ENCODE measurements around the gene ARHGAP32.

DNA sequence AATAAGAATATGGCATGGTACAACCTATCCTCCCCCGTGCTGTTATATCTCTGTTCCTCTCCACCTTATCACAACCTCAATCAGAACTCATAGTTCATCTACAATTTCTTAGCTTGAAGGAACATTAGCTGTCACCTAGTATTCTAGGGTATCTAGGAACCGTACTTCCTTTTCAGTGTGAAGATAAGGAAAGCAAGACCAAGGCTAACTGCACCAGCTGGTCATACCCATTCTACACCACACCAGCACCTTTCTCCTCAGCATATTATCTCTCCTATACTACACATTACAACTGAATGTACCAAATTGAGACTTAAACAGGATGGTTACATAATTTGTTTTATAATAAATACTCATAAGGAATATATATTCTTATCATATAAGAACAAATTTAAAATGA is 73.1 kb downstream of the ARHGAP32 start:
- TF ChIP-seq, protein P1, sequence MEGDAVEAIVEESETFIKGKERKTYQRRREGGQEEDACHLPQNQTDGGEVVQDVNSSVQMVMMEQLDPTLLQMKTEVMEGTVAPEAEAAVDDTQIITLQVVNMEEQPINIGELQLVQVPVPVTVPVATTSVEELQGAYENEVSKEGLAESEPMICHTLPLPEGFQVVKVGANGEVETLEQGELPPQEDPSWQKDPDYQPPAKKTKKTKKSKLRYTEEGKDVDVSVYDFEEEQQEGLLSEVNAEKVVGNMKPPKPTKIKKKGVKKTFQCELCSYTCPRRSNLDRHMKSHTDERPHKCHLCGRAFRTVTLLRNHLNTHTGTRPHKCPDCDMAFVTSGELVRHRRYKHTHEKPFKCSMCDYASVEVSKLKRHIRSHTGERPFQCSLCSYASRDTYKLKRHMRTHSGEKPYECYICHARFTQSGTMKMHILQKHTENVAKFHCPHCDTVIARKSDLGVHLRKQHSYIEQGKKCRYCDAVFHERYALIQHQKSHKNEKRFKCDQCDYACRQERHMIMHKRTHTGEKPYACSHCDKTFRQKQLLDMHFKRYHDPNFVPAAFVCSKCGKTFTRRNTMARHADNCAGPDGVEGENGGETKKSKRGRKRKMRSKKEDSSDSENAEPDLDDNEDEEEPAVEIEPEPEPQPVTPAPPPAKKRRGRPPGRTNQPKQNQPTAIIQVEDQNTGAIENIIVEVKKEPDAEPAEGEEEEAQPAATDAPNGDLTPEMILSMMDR (IDR thresholded peaks at IDR 0.05; ENCODE audit: low read depth, low read length) = no peak
- TF ChIP-seq POLR2A (IDR thresholded peaks at IDR 0.05; ENCODE audit: extremely low read depth, insufficient read length) (no peak), MYC (IDR thresholded peaks at IDR 0.05; ENCODE audit: low read depth, low read length) (no peak)
- TF ChIP-seq, protein P2, sequence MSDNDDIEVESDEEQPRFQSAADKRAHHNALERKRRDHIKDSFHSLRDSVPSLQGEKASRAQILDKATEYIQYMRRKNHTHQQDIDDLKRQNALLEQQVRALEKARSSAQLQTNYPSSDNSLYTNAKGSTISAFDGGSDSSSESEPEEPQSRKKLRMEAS (IDR thresholded peaks at IDR 0.05; ENCODE audit: low read depth, low read length) = no peak

All from NB4 (cell line).